ENCODE data around the gene LGR6. TPM values are rescaled to one million over a fixed set of nuclear protein-coding genes. Genes with fewer than 3 reads are reported as not detected.
A peak's percentile ranks its signal among the peaks of the same experiment; 100 is the strongest.

The LGR6 gene
- total and polyA plus RNA-seq, 10 of the 15 experiments (the other 5 are each of a cell fraction or from before 2014, with no cell fraction given), result not detected

DNA sequence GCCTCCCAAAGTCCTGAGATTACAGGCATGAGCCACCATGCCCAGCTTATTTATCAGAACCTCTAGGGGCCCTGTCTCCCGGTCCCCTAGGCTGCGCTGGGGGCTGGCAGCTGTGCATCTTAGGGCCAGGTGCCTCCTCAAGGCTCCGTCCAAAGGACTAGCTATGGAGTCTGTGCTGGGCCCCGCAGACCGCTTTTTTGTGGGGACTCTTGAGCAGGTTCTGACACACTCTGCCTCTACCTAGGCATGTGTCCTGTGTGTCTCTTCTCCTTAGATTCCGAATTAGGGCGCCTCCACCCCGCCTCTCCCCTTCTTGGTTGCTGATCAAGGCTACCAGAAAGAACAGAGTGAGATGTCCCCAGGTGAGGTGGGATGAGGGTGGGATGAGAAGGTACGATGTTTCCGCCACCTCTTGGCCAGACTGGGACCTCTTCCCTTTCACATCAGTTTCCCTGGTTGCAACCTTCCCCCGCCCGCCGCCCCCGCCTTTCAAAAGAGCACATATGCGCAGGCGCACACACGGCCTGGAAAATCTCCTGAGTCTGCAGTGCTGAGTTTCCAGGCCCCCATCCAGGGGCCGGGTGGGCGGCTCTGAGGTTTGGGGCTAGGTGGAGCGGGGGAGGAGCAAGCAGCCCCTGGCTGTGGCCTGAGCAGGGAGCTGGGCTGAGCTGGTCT, 28.2 kb upstream of the LGR6 start:
- no peaks in the 10 kb centered on the region for H4K20me1 ChIP-seq (ENCODE audit: control insufficient read depth, insufficient read depth)
- peaks cover 54% of the 10 kb centered on the region for H3K4me1 ChIP-seq (ENCODE audit: control insufficient read depth, insufficient read depth, low read length)
- ATAC-seq (peak; percentile 11), DNase-seq (ENCODE audit: low read depth, low spot score) (no peak), FAIRE-seq (no peak)
- H3K4me2 ChIP-seq (ENCODE audit: control insufficient read depth, insufficient read depth), result peak overlapping the region; percentile 71
- ChIA-PET CTCF (interaction anchor here (1.1 to 9.2 kb wide), 7 partner anchors 10 to 151 kb away, joined by 3 to 171 read pairs (median 9); partner anchors contain the start of gene LGR6), RAD21 (ENCODE audit: unreplicated experiment) (interaction anchor here (0.7 to 2.4 kb wide), 6 partner anchors 9 to 165 kb away, joined by 3 to 12 read pairs (median 4); no protein-coding TSS in a partner anchor), POLR2A (interaction anchor here (0.7 to 1.3 kb wide), 4 partner anchors 10 to 176 kb away, joined by 3 to 5 read pairs (median 3); partner anchors contain the start of gene UBE2T), SMC1A (ENCODE audit: uncharacterized antibody, unreplicated experiment) (interaction anchor here (0.8 to 2.4 kb wide), 9 partner anchors 10 to 157 kb away, joined by 3 to 21 read pairs (median 3); no protein-coding TSS in a partner anchor)
- peaks cover 11% of the 10 kb centered on the region for H3K79me2 ChIP-seq (ENCODE audit: control insufficient read depth, insufficient read depth, low read length)
- in situ Hi-C loops (cut with MboI), result no loop called here
- no peaks in the 10 kb centered on the region for H3K36me3 ChIP-seq (ENCODE audit: control insufficient read depth in 2 of 2, insufficient read depth in 2 of 2, low read length in 1 of 2)
- no peak overlapping the region for H2AFZ ChIP-seq (ENCODE audit: control insufficient read depth, low read depth, low read length)
- H3K4me3 ChIP-seq, result peak overlapping the region; percentile 26; the same call in 1 of the 2 replicates
- H3K27me3 ChIP-seq (replicated peaks in 1 of 2; ENCODE audit: control insufficient read depth in 2 of 2, insufficient read depth in 2 of 2, low read length in 1 of 2), result no peaks in the 10 kb centered on the region
- peak overlapping the region; percentile 29 for H3K27ac ChIP-seq (ENCODE audit: control insufficient read depth, insufficient read depth)
- no TSS peak for BruUV-seq (replicated peaks)
- 75% methylated on average over 17 of the region's 20 CpGs for WGBS (ENCODE audit: insufficient coverage, insufficient replicate concordance, low lambda C conversion rate, missing lambda C conversion rate)
- no peaks in the 10 kb centered on the region for H3K9me3 ChIP-seq (replicated peaks; ENCODE audit: control insufficient read depth, insufficient read depth, low read length)
- peak overlapping the region; percentile 24; the same call in 1 of the 2 replicates for H3K9ac ChIP-seq (ENCODE audit: control insufficient read depth, insufficient read depth, low read length)
- intact Hi-C loops (cut with micrococcal nuclease; ENCODE audit: unreplicated experiment), result no loop called here
- TF ChIP-seq, protein P1, sequence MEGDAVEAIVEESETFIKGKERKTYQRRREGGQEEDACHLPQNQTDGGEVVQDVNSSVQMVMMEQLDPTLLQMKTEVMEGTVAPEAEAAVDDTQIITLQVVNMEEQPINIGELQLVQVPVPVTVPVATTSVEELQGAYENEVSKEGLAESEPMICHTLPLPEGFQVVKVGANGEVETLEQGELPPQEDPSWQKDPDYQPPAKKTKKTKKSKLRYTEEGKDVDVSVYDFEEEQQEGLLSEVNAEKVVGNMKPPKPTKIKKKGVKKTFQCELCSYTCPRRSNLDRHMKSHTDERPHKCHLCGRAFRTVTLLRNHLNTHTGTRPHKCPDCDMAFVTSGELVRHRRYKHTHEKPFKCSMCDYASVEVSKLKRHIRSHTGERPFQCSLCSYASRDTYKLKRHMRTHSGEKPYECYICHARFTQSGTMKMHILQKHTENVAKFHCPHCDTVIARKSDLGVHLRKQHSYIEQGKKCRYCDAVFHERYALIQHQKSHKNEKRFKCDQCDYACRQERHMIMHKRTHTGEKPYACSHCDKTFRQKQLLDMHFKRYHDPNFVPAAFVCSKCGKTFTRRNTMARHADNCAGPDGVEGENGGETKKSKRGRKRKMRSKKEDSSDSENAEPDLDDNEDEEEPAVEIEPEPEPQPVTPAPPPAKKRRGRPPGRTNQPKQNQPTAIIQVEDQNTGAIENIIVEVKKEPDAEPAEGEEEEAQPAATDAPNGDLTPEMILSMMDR (IDR thresholded peaks at IDR 0.05 in 2 of 3, conservative IDR thresholded peaks at IDR 0.05 in 1 of 3; ENCODE audit: control insufficient read depth in 2 of 3, extremely low read depth in 1 of 3, insufficient read depth in 1 of 3, low read depth in 3 of 3, low read length in 3 of 3), result peak in 1 of 3 experiments; percentile 25; a peak in 1 of 6 replicates
- TF ChIP-seq TCF7 (IDR thresholded peaks at IDR 0.05; ENCODE audit: borderline replicate concordance) (no peak), HDAC6 (IDR thresholded peaks at IDR 0.05; ENCODE audit: unreplicated experiment) (no peak), TARDBP (IDR thresholded peaks at IDR 0.05; ENCODE audit: borderline replicate concordance) (no peak), CBX5 (IDR thresholded peaks at IDR 0.05; ENCODE audit: low read depth) (no peak), EED (IDR thresholded peaks at IDR 0.05; ENCODE audit: low read depth) (no peak), NRF1 (conservative IDR thresholded peaks at IDR 0.05; ENCODE audit: low read depth, low read length) (no peak), SRF (IDR thresholded peaks at IDR 0.05; ENCODE audit: low read depth in 2 of 2, low read length in 2 of 2) (no peak), MEF2B (IDR thresholded peaks at IDR 0.05; ENCODE audit: partially characterized antibody, poor library complexity, severe bottlenecking) (no peak), ZNF384 (IDR thresholded peaks at IDR 0.05; ENCODE audit: borderline replicate concordance, low read depth, low read length) (no peak), YY1 (IDR thresholded peaks at IDR 0.05; ENCODE audit: low read depth, low read length) (no peak)
- TF ChIP-seq, protein P2, sequence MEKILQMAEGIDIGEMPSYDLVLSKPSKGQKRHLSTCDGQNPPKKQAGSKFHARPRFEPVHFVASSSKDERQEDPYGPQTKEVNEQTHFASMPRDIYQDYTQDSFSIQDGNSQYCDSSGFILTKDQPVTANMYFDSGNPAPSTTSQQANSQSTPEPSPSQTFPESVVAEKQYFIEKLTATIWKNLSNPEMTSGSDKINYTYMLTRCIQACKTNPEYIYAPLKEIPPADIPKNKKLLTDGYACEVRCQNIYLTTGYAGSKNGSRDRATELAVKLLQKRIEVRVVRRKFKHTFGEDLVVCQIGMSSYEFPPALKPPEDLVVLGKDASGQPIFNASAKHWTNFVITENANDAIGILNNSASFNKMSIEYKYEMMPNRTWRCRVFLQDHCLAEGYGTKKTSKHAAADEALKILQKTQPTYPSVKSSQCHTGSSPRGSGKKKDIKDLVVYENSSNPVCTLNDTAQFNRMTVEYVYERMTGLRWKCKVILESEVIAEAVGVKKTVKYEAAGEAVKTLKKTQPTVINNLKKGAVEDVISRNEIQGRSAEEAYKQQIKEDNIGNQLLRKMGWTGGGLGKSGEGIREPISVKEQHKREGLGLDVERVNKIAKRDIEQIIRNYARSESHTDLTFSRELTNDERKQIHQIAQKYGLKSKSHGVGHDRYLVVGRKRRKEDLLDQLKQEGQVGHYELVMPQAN (conservative IDR thresholded peaks at IDR 0.05), result 0 out of 2 replicates have a peak, but pooled peaks have one; percentile 22
- TF ChIP-seq, protein P3, sequence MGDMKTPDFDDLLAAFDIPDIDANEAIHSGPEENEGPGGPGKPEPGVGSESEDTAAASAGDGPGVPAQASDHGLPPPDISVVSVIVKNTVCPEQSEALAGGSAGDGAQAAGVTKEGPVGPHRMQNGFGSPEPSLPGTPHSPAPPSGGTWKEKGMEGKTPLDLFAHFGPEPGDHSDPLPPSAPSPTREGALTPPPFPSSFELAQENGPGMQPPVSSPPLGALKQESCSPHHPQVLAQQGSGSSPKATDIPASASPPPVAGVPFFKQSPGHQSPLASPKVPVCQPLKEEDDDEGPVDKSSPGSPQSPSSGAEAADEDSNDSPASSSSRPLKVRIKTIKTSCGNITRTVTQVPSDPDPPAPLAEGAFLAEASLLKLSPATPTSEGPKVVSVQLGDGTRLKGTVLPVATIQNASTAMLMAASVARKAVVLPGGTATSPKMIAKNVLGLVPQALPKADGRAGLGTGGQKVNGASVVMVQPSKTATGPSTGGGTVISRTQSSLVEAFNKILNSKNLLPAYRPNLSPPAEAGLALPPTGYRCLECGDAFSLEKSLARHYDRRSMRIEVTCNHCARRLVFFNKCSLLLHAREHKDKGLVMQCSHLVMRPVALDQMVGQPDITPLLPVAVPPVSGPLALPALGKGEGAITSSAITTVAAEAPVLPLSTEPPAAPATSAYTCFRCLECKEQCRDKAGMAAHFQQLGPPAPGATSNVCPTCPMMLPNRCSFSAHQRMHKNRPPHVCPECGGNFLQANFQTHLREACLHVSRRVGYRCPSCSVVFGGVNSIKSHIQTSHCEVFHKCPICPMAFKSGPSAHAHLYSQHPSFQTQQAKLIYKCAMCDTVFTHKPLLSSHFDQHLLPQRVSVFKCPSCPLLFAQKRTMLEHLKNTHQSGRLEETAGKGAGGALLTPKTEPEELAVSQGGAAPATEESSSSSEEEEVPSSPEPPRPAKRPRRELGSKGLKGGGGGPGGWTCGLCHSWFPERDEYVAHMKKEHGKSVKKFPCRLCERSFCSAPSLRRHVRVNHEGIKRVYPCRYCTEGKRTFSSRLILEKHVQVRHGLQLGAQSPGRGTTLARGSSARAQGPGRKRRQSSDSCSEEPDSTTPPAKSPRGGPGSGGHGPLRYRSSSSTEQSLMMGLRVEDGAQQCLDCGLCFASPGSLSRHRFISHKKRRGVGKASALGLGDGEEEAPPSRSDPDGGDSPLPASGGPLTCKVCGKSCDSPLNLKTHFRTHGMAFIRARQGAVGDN (IDR thresholded peaks at IDR 0.05), result 0 out of 2 replicates have a peak, but pooled peaks have one; percentile 12
